ENCODE data around the gene KIRREL1.

The KIRREL1 gene

GRCh38 chr1:157955221-157955620 lies 38.2 kb upstream of the KIRREL1 start:
- no peak for DNase-seq (ENCODE audit: low read depth)
- no peak overlapping the region for H3K4me3 ChIP-seq (ENCODE audit: low read depth, low read length)
- TF ChIP-seq CTCF (IDR thresholded peaks at IDR 0.05; ENCODE audit: low read depth, low read length, missing control alignments) = no peak

GRCh38 chr1:157955857-157956256 lies 37.6 kb upstream of the KIRREL1 start:
- no peak overlapping the region for H3K4me3 ChIP-seq (ENCODE audit: low read depth, low read length)
- DNase-seq (ENCODE audit: low read depth) = no peak
- TF ChIP-seq CTCF (IDR thresholded peaks at IDR 0.05; ENCODE audit: low read depth, low read length, missing control alignments) = no peak

- no peak for DNase-seq (ENCODE audit: low read depth)
- no peak overlapping the region for H3K4me3 ChIP-seq (ENCODE audit: low read depth, low read length)
- no peak for TF ChIP-seq CTCF (IDR thresholded peaks at IDR 0.05; ENCODE audit: low read depth, low read length, missing control alignments)
These were observed 36.7 kb upstream of the KIRREL1 start for GRCh38 chr1:157956732-157957131.

- no peak for DNase-seq (ENCODE audit: low read depth)
- no peak for TF ChIP-seq CTCF (IDR thresholded peaks at IDR 0.05; ENCODE audit: low read depth, low read length, missing control alignments)
- H3K4me3 ChIP-seq (ENCODE audit: low read depth, low read length) = no peak overlapping the region
These were observed 35.2 kb upstream of the KIRREL1 start for GRCh38 chr1:157958263-157958662.

GRCh38 chr1:157959750-157960149 lies 33.7 kb upstream of the KIRREL1 start:
- no peak overlapping the region for H3K4me3 ChIP-seq (ENCODE audit: low read depth, low read length)
- no peak for TF ChIP-seq CTCF (IDR thresholded peaks at IDR 0.05; ENCODE audit: low read depth, low read length, missing control alignments)

GRCh38 chr1:157960773-157961172 lies 32.7 kb upstream of the KIRREL1 start:
- no peak overlapping the region for H3K4me3 ChIP-seq (ENCODE audit: low read depth, low read length)
- peak; percentile 34 for TF ChIP-seq CTCF (IDR thresholded peaks at IDR 0.05; ENCODE audit: low read depth, low read length, missing control alignments)
- no peak for DNase-seq (ENCODE audit: low read depth)

More at GRCh38 chr1:157959750-157960149, 33.7 kb upstream of the KIRREL1 start:
- no peak for DNase-seq (ENCODE audit: low read depth)

Data from GM12864 (cell line).